ENCODE results near the gene KRT79. TPM values are rescaled to one million over a fixed set of nuclear protein-coding genes. Genes with fewer than 3 reads are reported as not detected.

Gene KRT79
- total and polyA plus RNA-seq, 4 donors: not detected

- no peak overlapping the region for H3K27ac ChIP-seq (ENCODE audit: low read depth in 1 of 2, low read length in 2 of 2)
- H3K4me1 ChIP-seq (ENCODE audit: control insufficient read depth in 4 of 4, insufficient read depth in 4 of 4, low read length in 3 of 4): no peaks in the 10 kb centered on the region
- peaks cover 0 to 3% (median 0%) of the 10 kb centered on the region in 4 donors for H3K27me3 ChIP-seq (ENCODE audit: control insufficient read depth in 4 of 4, insufficient read depth in 4 of 4, low read length in 3 of 4)
- TF ChIP-seq SP1 (IDR thresholded peaks at IDR 0.05): no peak
- no peak for TF ChIP-seq EGR1 (IDR thresholded peaks at IDR 0.05; ENCODE audit: low read depth in 2 of 2)
- no peak for TF ChIP-seq YY1 (IDR thresholded peaks at IDR 0.05)
- TF ChIP-seq NR2F2 (IDR thresholded peaks at IDR 0.05): no peak
- TF ChIP-seq MAX (IDR thresholded peaks at IDR 0.05): no peak
- TF ChIP-seq JUND (IDR thresholded peaks at IDR 0.05): no peak
- H3K9ac ChIP-seq (ENCODE audit: low read depth in 1 of 2, low read length in 2 of 2): no peak overlapping the region
- DNase-seq (ENCODE audit: low spot score): no peak
- no peaks in the 10 kb centered on the region for H3K36me3 ChIP-seq (ENCODE audit: control insufficient read depth in 4 of 4, insufficient read depth in 3 of 4, low read depth in 1 of 4, low read length in 3 of 4)
- WGBS: 81% methylated on average over 4 of the region's 4 CpGs
- no peak overlapping the region for H3K4me3 ChIP-seq (ENCODE audit: low read depth in 1 of 3, low read length in 3 of 3)
- H3K9me3 ChIP-seq (ENCODE audit: control insufficient read depth in 4 of 4, low read length in 3 of 4): no peaks in the 10 kb centered on the region
Observed at GRCh38 chr12:52814710-52815155, 19.4 kb downstream of the KRT79 start.

GRCh38 chr12:52813885-52814709, 20.0 kb downstream of the KRT79 start, which contains the start of gene KRT4:
Gene KRT4, minus strand, starts transcription at chr12:52814116. Its CDS starts 58 bp downstream, at chr12:52814058.
- 78% methylated on average over 15 of the region's 15 CpGs for whole genome bisulfite sequencing
- no peak within 1 kb of the TSS for H3K27ac ChIP-seq (ENCODE audit: low read depth in 1 of 2, low read length in 2 of 2)
- H3K36me3 ChIP-seq (ENCODE audit: control insufficient read depth in 4 of 4, insufficient read depth in 3 of 4, low read depth in 1 of 4, low read length in 3 of 4): no peaks in the 10 kb centered on the region
- TF ChIP-seq ZBTB33 (IDR thresholded peaks at IDR 0.05): no peak
- no peak for TF ChIP-seq HNF4A (conservative IDR thresholded peaks at IDR 0.05)
- TF ChIP-seq ATF3 (IDR thresholded peaks at IDR 0.05): no peak
- no peak for TF ChIP-seq FOXA2 (IDR thresholded peaks at IDR 0.05)
- TF ChIP-seq CTCF (IDR thresholded peaks at IDR 0.05; ENCODE audit: low read depth, low read length, missing input control): no peak
- no peak for TF ChIP-seq YY1 (IDR thresholded peaks at IDR 0.05)
- no peak for TF ChIP-seq TAF1 (conservative IDR thresholded peaks at IDR 0.05)
- TF ChIP-seq GABPA (IDR thresholded peaks at IDR 0.05 in 1 of 2, conservative IDR thresholded peaks at IDR 0.05 in 1 of 2): no peak
- TF ChIP-seq HNF4G (IDR thresholded peaks at IDR 0.05): no peak
- no peak for TF ChIP-seq FOXA1 (IDR thresholded peaks at IDR 0.05)
- no peak for TF ChIP-seq NR2F2 (IDR thresholded peaks at IDR 0.05)
- TF ChIP-seq MAX (IDR thresholded peaks at IDR 0.05): no peak
- TF ChIP-seq RAD21 (IDR thresholded peaks at IDR 0.05): no peak
- TF ChIP-seq JUND (IDR thresholded peaks at IDR 0.05): no peak
- TF ChIP-seq REST (IDR thresholded peaks at IDR 0.05): no peak
- no peak for TF ChIP-seq EGR1 (IDR thresholded peaks at IDR 0.05; ENCODE audit: low read depth in 2 of 2)
- TF ChIP-seq SP1 (IDR thresholded peaks at IDR 0.05): no peak
- no peak for TF ChIP-seq RXRA (IDR thresholded peaks at IDR 0.05)
- H3K9me3 ChIP-seq (ENCODE audit: control insufficient read depth in 4 of 4, low read length in 3 of 4): no peaks in the 10 kb centered on the region
- peaks cover 0 to 3% (median 0%) of the 10 kb centered on the region in 4 donors for H3K27me3 ChIP-seq (ENCODE audit: control insufficient read depth in 4 of 4, insufficient read depth in 4 of 4, low read length in 3 of 4)
- H3K9ac ChIP-seq (ENCODE audit: low read depth in 1 of 2, low read length in 2 of 2): no peak within 1 kb of the TSS
- no peak within 1 kb of the TSS for H3K4me3 ChIP-seq (ENCODE audit: low read depth in 1 of 3, low read length in 3 of 3)
- no peaks in the 10 kb centered on the region for H3K4me1 ChIP-seq (ENCODE audit: control insufficient read depth in 4 of 4, insufficient read depth in 4 of 4, low read length in 3 of 4)
- DNase-seq (ENCODE audit: low spot score): no peak
